AG04449 (cell line): Measurements from ENCODE around the gene RAB40C.
A peak's percentile ranks its signal among the peaks of the same experiment; 100 is the strongest.

Experiments used
- CTCF ChIA-PET: fragments of 350-600 bp; formaldehyde crosslinking; extraction: SDS; loops from one replicate; lab custom pipeline; 2021; ENCODE audit warnings: antibody characterized with exemption; lab: Yijun Ruan, JAX
- POLR2A ChIA-PET: fragments of 400-600, 350-600 bp; formaldehyde crosslinking; extraction: SDS; loops from one replicate; lab custom pipeline; 2020; ENCODE audit warnings: antibody characterized with exemption, inconsistent platforms; lab: Yijun Ruan, JAX
- DNase-seq: peaks from one replicate; pipeline ENCODE4 v3.0.0-alpha.2; 2010; ENCODE audit warnings: low read depth, low spot score
- H3K4me3 ChIP-seq: 2 replicates; pipeline ENCODE4 v1.5.1; 2011; ENCODE audit warnings: low read depth, mild to moderate bottlenecking, control low read depth, low read length
- CTCF ChIP-seq: IDR thresholded peaks from one replicate; pipeline ENCODE4 v1.5.1; 2011; ENCODE audit warnings: mild to moderate bottlenecking, moderate library complexity, low read length, control low read depth, inconsistent platforms; ENCODE audit not compliant: insufficient read depth; ENCODE audit errors: missing control alignments

The RAB40C gene

GRCh38 chr16:586645-587590, 2.9 kb upstream of the RAB40C start:
- H3K4me3 ChIP-seq = no peak overlapping the region
- ChIA-PET POLR2A (interaction anchor here (1.3 kb wide), 1 partner anchor 8 kb away, joined by 3 read pairs; no protein-coding TSS in a partner anchor), CTCF (interaction anchor here (0.6 to 1.7 kb wide), 5 partner anchors 8 to 81 kb away, joined by 3 to 5 read pairs (median 4); partner anchors contain the start of gene RHOT2)
- TF ChIP-seq CTCF = no peak
- DNase-seq = no peak

GRCh38 chr16:588639-588888, 1.3 kb upstream of the RAB40C start:
- CTCF ChIA-PET = interaction anchor here (0.9 kb wide), 1 partner anchor 71 kb away, joined by 3 read pairs; no protein-coding TSS in a partner anchor
- POLR2A ChIA-PET = interaction anchor here (0.6 to 1.0 kb wide), 3 partner anchors 10 to 76 kb away, joined by 3 read pairs; no protein-coding TSS in a partner anchor
- no peak for DNase-seq
- peak overlapping the region; percentile 80 for H3K4me3 ChIP-seq
- no peak for TF ChIP-seq CTCF

GRCh38 chr16:588889-589657, 793 bp upstream of the RAB40C start:
- H3K4me3 ChIP-seq = peak overlapping the region; percentile 80
- DNase-seq = peak; percentile 77
- CTCF ChIA-PET = interaction anchor here (0.9 kb wide), 1 partner anchor 71 kb away, joined by 3 read pairs; no protein-coding TSS in a partner anchor
- POLR2A ChIA-PET = interaction anchor here (0.6 to 1.0 kb wide), 4 partner anchors 10 to 86 kb away, joined by 3 read pairs; no protein-coding TSS in a partner anchor
- TF ChIP-seq CTCF = no peak

GRCh38 chr16:590188-590814, 435 bp downstream of the RAB40C start:
- CTCF ChIA-PET = interaction anchor here (1.1 kb wide), 1 partner anchor 32 kb away, joined by 3 read pairs; no protein-coding TSS in a partner anchor
- no peak for TF ChIP-seq CTCF
- POLR2A ChIA-PET = interaction anchor here (0.9 kb wide), 1 partner anchor 37 kb away, joined by 3 read pairs; no protein-coding TSS in a partner anchor
- no peak for DNase-seq
- peak overlapping the region; percentile 92 for H3K4me3 ChIP-seq

GRCh38 chr16:590815-591200, 942 bp downstream of the RAB40C start:
- ChIA-PET POLR2A (interaction anchor here (0.9 kb wide), 1 partner anchor 36 kb away, joined by 3 read pairs; no protein-coding TSS in a partner anchor), CTCF (interaction anchor here (1.1 kb wide), 1 partner anchor 31 kb away, joined by 3 read pairs; no protein-coding TSS in a partner anchor)
- no peak for TF ChIP-seq CTCF
- no peak for DNase-seq
- H3K4me3 ChIP-seq = peak overlapping the region; percentile 92
